Kidney (tissue), 14 donors: ENCODE data around the gene KRT75. TPM values are rescaled to one million over a fixed set of nuclear protein-coding genes. Genes with fewer than 3 reads are reported as not detected.

ENCODE experiments used
- DNase-seq, 5 donors: peaks; one replicate each; pipeline ENCODE4 v3.0.0-alpha.2; 2013 to 2020
- FAIRE-seq: peaks from 2 replicates; lab custom pipeline; 2012; peaks lifted over from hg19 to GRCh38; lab: Jason Lieb, UNC
- H3K27ac ChIP-seq, 2 donors: one replicate each; pipeline ENCODE4 v1.7.0; 2013; ENCODE audit warnings: low read depth in 2 of 2, low read length in 2 of 2, inconsistent platforms in 1 of 2
- H3K27me3 ChIP-seq: one replicate; pipeline ENCODE4 v1.7.1; 2013; ENCODE audit warnings: low read length, inconsistent platforms; ENCODE audit not compliant: control insufficient read depth, insufficient read depth
- H3K36me3 ChIP-seq, 3 donors: one replicate each; pipeline versions ENCODE4 v1.7.0 to v1.7.1; 2013; ENCODE audit warnings: low read length in 3 of 3, control low read depth in 1 of 3, inconsistent platforms in 1 of 3; ENCODE audit not compliant: insufficient read depth in 3 of 3, control insufficient read depth in 2 of 3
- H3K4me1 ChIP-seq, 3 donors: one replicate each; pipeline versions ENCODE4 v1.7.0 to v1.7.1; 2013; ENCODE audit warnings: low read length in 3 of 3, inconsistent platforms in 1 of 3, low read depth in 1 of 3; ENCODE audit not compliant: control insufficient read depth in 2 of 3, insufficient read depth in 2 of 3
- H3K4me3 ChIP-seq, 3 donors: one replicate each; pipeline versions ENCODE4 v1.7.0 to v1.8.1; 2013; ENCODE audit warnings: low read length in 3 of 3, control low read depth in 1 of 3, inconsistent platforms in 1 of 3
- H3K9ac ChIP-seq, 3 donors: one replicate each; pipeline versions ENCODE4 v1.7.0 to v1.7.1; 2013; ENCODE audit warnings: low read length in 3 of 3, control low read depth in 1 of 3, inconsistent platforms in 1 of 3
- H3K9me3 ChIP-seq, 3 donors: one replicate each; pipeline versions ENCODE4 v1.7.0 to v1.7.1; 2013; ENCODE audit warnings: low read length in 3 of 3, control low read depth in 1 of 3, inconsistent platforms in 1 of 3; ENCODE audit not compliant: control insufficient read depth in 2 of 3, insufficient read depth in 1 of 3
- intact Hi-C: fragments of 100-400 bp; cut with DNase I; formaldehyde crosslinking; loops from one replicate; pipeline ENCODE4 v1.11.1; 2022
- polyA plus RNA-seq: library from polyadenylated mRNA; stranded (reverse); fragments of 350-450 nt; fragmentation: Illumina TruSeq; extraction: RNeasy Lipid Tissue Mini Kit (QIAGEN cat#74804); gene quantifications from one replicate; pipeline ENCODE4 v1.2.3, GENCODE V29; 2014; ENCODE audit warnings: low read depth, low replicate concordance; ENCODE audit not compliant: insufficient read depth
- total RNA-seq: library from RNA; stranded (reverse); fragmentation: NEBNext Ultra II Directional; extraction: Animal tissue kit (Norgen Biotek cat#: 25700); gene quantifications from one replicate; pipeline ENCODE4 v1.2.1, GENCODE V29; 2021
- TF ChIP-seq, protein P1 (sequence below): IDR thresholded peaks from 3 replicates; pipeline ENCODE4 v1.5.1; 2012; ENCODE audit warnings: mild to moderate bottlenecking, moderate library complexity, borderline replicate concordance; ENCODE audit not compliant: insufficient read depth; ENCODE audit errors: extremely low read depth
- donor health status: control.
- donor health status: control.
- donor health status: control.
- donor health status: control.
- donor health status: control.
- donor health status: DM: yes; HTN: yes; CAD: no.
- donor health status: Normal renal cell carcinoma (clear cell type).

KRT75 gene
- total and polyA plus RNA-seq, 2 donors from 2014 or later: not detected

DNA sequence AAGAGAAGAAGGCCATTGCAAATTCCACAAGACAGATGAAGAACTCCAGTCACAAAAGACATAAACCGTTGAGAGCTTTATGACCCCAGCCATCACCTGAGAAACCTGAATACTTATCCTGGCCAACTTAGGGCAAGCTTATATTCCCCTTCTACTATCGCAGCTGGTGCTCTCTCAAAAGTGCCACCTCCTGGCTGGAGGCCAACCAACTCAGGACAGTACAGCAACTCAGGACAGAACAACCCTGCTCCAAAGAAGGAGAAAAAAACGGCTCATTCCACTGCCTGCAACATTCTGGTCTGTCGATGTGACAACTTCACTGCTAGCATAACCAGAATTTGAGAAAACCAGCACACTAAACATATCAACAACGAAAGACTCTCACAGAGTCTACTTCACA lies 27.5 kb upstream of the KRT75 start:
- TF ChIP-seq, protein P1, sequence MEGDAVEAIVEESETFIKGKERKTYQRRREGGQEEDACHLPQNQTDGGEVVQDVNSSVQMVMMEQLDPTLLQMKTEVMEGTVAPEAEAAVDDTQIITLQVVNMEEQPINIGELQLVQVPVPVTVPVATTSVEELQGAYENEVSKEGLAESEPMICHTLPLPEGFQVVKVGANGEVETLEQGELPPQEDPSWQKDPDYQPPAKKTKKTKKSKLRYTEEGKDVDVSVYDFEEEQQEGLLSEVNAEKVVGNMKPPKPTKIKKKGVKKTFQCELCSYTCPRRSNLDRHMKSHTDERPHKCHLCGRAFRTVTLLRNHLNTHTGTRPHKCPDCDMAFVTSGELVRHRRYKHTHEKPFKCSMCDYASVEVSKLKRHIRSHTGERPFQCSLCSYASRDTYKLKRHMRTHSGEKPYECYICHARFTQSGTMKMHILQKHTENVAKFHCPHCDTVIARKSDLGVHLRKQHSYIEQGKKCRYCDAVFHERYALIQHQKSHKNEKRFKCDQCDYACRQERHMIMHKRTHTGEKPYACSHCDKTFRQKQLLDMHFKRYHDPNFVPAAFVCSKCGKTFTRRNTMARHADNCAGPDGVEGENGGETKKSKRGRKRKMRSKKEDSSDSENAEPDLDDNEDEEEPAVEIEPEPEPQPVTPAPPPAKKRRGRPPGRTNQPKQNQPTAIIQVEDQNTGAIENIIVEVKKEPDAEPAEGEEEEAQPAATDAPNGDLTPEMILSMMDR: no peak
- Histone ChIP-seq H3K27me3 (no peaks in the 10 kb centered on the region), H3K9ac (no peak overlapping the region), H3K9me3 (no peaks in the 10 kb centered on the region), H3K4me1 (no peaks in the 10 kb centered on the region), H3K36me3 (no peaks in the 10 kb centered on the region), H3K27ac (no peak overlapping the region), H3K4me3 (no peak overlapping the region)
- no peak for FAIRE-seq
- intact Hi-C loops: no loop called here
- peak in 1 of 5 donors; percentile 4 for DNase-seq

GRCh38 chr12:52458861-52459260 lies 24.7 kb upstream of the KRT75 start:
- DNase-seq (no peak), FAIRE-seq (no peak)
- TF ChIP-seq, protein P1: no peak
- H3K4me3 ChIP-seq: no peak overlapping the region
- H3K27ac ChIP-seq: no peak overlapping the region
- no peak overlapping the region for H3K9ac ChIP-seq
- H3K4me1 ChIP-seq: no peaks in the 10 kb centered on the region
- H3K36me3 ChIP-seq: no peaks in the 10 kb centered on the region
- intact Hi-C loops: no loop called here
- no peaks in the 10 kb centered on the region for H3K27me3 ChIP-seq
- H3K9me3 ChIP-seq: no peaks in the 10 kb centered on the region

- Histone ChIP-seq H3K36me3 (no peaks in the 10 kb centered on the region), H3K27ac (no peak overlapping the region), H3K9ac (no peak overlapping the region), H3K4me1 (no peaks in the 10 kb centered on the region), H3K9me3 (no peaks in the 10 kb centered on the region), H3K27me3 (no peaks in the 10 kb centered on the region), H3K4me3 (no peak overlapping the region)
- DNase-seq: no peak
- TF ChIP-seq, protein P1: no peak
- FAIRE-seq: no peak
- intact Hi-C loops: no loop called here
Observed at GRCh38 chr12:52455821-52456220, 21.6 kb upstream of the KRT75 start.

DNA sequence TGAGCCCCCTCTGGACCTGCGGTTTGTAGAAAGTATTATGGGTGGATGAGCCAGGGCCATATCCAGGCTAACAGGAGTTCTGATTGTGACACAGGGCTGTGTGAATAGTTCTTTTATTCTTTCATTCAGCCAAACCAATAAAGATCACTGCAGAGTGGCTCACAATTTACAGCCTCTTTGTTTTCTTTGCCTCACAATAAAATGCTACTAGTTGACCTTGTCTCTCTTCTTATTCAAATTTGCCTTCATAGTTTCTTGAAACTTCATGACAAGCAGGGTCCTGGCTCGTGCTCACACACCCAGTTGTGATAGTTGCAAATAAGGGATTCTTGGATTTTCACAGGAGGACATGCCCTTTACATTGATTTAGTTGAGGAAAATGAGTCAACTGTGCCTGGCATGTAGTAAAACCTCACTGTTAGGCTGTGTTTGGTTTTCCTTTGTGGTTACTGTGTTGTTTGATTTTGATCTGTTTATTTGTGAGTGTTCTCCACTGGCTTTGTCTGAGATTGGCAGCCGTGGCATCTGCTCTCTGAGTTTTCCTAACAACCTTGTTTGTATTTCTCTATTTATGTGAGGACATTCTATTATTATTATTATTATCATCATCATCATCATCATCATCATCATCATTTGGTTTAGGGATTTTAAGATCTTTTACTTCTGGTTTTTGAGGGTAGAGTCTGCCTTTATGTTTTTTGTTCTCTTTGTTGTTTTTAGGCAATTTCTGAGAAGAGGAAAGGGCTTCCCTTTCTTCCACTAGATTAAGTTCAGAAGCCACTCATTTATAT lies 20.4 kb upstream of the KRT75 start:
- H3K4me1 ChIP-seq: no peaks in the 10 kb centered on the region
- H3K9ac ChIP-seq: no peak overlapping the region
- no peak overlapping the region for H3K4me3 ChIP-seq
- intact Hi-C loops: no loop called here
- H3K27me3 ChIP-seq: no peaks in the 10 kb centered on the region
- TF ChIP-seq, protein P1: no peak
- FAIRE-seq (no peak), DNase-seq (no peak)
- no peak overlapping the region for H3K27ac ChIP-seq
- H3K9me3 ChIP-seq: no peaks in the 10 kb centered on the region
- H3K36me3 ChIP-seq: no peaks in the 10 kb centered on the region
